Progenitor cell of endocrine pancreas (in vitro differentiated cells): ENCODE results near the gene EGFR. TPM values are rescaled to one million over a fixed set of nuclear protein-coding genes. Genes with fewer than 3 reads are reported as not detected.

Source experiments
- DNase-seq: peaks from one replicate; pipeline ENCODE4 v3.0.0; 2021; ENCODE audit warnings: low spot score; ENCODE audit not compliant: unreplicated experiment
- H3K27ac Mint-ChIP-seq: 2 replicates; pipeline ENCODE4 v1.8.0; 2021; ENCODE audit warnings: mild to moderate bottlenecking, moderate library complexity, mixed read lengths
- H3K27me3 Mint-ChIP-seq: 2 replicates; pipeline ENCODE4 v1.8.0; 2021; ENCODE audit warnings: mixed read lengths
- H3K36me3 Mint-ChIP-seq: 2 replicates; pipeline ENCODE4 v1.8.0; 2022; ENCODE audit warnings: mixed read lengths; ENCODE audit not compliant: insufficient read depth
- H3K4me1 Mint-ChIP-seq: 2 replicates; pipeline ENCODE4 v1.8.0; 2021; ENCODE audit warnings: low read depth, mixed read lengths
- H3K4me3 Mint-ChIP-seq: 2 replicates; pipeline ENCODE4 v1.8.0; 2021; ENCODE audit warnings: low read depth, mild to moderate bottlenecking, moderate library complexity, mixed read lengths
- H3K9me3 Mint-ChIP-seq: 2 replicates; pipeline ENCODE4 v1.8.0; 2021; ENCODE audit warnings: low read depth, mixed read lengths
- CTCF ChIP-seq: fragments of 200-600 bp; sonication (generic); IDR thresholded peaks from one replicate; pipeline ENCODE4 v1.5.0; 2021; ENCODE audit warnings: antibody characterized with exemption, mild to moderate bottlenecking; ENCODE audit not compliant: unreplicated experiment
- total RNA-seq: library from RNA; stranded (reverse); gene quantifications from 2 replicates; pipeline ENCODE4 v1.2.1, GENCODE V29; 2021

Gene EGFR
- total RNA-seq, 1 donor from 2014 or later, result 43.8 TPM

DNA sequence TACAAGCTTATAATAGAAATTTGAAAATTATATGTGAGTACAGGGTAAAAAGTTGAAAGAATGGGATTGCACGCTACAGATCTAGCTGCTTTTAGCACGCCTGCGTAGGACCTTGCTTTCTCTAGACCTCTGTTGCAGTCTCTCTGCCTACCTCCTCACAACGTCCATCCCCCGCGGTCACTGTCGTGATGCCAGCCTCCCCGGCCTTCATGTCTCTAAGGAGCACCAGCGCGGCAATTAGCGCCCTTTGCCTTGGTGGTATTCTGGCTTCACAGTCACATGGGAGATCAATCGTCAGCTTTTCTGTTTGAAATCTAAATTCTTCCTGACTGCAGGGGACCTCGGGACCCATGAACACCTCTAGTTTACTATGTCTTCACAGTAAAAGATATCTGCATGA is 131.3 kb downstream of the EGFR start:
- Mint-ChIP-seq H3K27ac (no peak overlapping the region), H3K36me3 (peaks cover 28% of the 10 kb centered on the region), H3K4me3 (no peak overlapping the region), H3K9me3 (peaks cover 3% of the 10 kb centered on the region), H3K27me3 (no peaks in the 10 kb centered on the region), H3K4me1 (no peaks in the 10 kb centered on the region)
- no peak for TF ChIP-seq CTCF
- no peak for DNase-seq

DNA sequence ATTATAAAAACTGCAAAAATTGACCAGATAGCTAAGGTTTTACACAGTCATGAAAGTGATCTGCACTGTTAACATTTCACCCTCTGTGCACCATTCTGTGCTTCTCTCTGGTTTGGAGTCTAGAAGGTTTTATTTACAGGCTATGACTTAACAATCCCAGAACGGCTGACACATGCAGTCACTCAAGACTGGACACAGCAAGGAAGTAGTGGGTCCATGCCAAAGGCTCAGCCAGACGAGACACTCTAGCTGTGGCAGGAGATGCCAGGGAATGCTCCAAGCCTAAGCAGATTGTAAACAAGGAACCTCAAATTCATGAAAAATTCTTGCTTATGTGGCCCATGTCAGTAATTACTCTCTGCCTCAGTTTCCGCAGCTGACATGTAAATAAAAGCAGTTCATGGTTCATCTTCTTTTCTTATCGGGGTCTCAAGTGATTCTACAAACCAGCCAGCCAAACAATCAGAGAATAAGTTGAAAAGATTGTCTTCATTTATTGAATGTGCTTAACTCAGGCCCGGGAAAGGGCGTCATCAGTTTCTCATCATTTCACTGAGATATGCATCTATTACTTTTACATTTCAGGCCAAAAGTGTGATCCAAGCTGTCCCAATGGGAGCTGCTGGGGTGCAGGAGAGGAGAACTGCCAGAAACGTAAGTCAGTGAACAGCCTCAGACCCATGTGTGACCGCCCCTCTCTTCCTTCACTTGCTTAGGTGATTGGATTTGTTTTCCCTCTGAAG is 132.1 kb downstream of the EGFR start:
- H3K36me3 Mint-ChIP-seq, result peaks cover 31% of the 10 kb centered on the region
- no peak overlapping the region for H3K4me3 Mint-ChIP-seq
- peaks cover 3% of the 10 kb centered on the region for H3K9me3 Mint-ChIP-seq
- H3K4me1 Mint-ChIP-seq, result no peaks in the 10 kb centered on the region
- no peak overlapping the region for H3K27ac Mint-ChIP-seq
- no peak for TF ChIP-seq CTCF
- DNase-seq, result no peak
- no peaks in the 10 kb centered on the region for H3K27me3 Mint-ChIP-seq

- H3K36me3 Mint-ChIP-seq, result peaks cover 28% of the 10 kb centered on the region
- TF ChIP-seq CTCF, result no peak
- no peak overlapping the region for H3K4me3 Mint-ChIP-seq
- H3K9me3 Mint-ChIP-seq, result peaks cover 3% of the 10 kb centered on the region
- no peaks in the 10 kb centered on the region for H3K27me3 Mint-ChIP-seq
- DNase-seq, result no peak
- H3K27ac Mint-ChIP-seq, result no peak overlapping the region
- no peaks in the 10 kb centered on the region for H3K4me1 Mint-ChIP-seq
These were observed 133.7 kb downstream of the EGFR start for GRCh38 chr7:55152516-55152915.

DNA sequence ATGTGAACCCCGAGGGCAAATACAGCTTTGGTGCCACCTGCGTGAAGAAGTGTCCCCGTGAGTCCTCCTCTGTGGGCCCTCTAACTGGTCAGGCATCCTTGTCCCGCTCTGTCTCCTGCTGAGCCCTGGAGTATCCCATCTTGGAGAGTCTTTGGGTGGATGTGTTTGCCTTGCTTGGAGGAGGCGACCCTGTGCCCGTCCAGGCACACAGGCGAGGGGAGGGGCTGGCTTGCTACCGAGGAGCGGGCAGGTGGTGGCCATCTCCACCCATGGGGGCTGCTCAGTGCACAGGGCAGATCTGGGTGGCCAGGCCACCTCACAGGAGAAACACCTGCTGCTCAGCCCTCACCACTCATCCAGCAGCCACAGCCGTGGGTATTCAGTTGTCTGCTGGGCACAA is 135.3 kb downstream of the EGFR start:
- Mint-ChIP-seq H3K27ac (peak overlapping the region; percentile 76), H3K36me3 (peaks cover 24% of the 10 kb centered on the region), H3K27me3 (no peaks in the 10 kb centered on the region), H3K9me3 (no peaks in the 10 kb centered on the region), H3K4me1 (no peaks in the 10 kb centered on the region), H3K4me3 (no peak overlapping the region)
- DNase-seq, result no peak
- TF ChIP-seq CTCF, result no peak

- no peak for TF ChIP-seq CTCF
- Mint-ChIP-seq H3K27me3 (no peaks in the 10 kb centered on the region), H3K36me3 (peaks cover 22% of the 10 kb centered on the region), H3K4me3 (no peak overlapping the region), H3K27ac (peak overlapping the region; percentile 52), H3K9me3 (no peaks in the 10 kb centered on the region), H3K4me1 (no peaks in the 10 kb centered on the region)
- DNase-seq, result no peak
These were observed 136.7 kb downstream of the EGFR start for GRCh38 chr7:55155351-55156117.
